ENCODE data around the gene OR4F3.
"Not testable (repeated sequence)": the region's sequence is repeated elsewhere in the genome, so short reads cannot be mapped to it uniquely, and the experiment has no call there.

Gene OR4F3
- 0 reads per million in 4 donors for total RNA-seq

GRCh38 chr5:181366968-181367367, at the start of gene OR4F3:
TSS of gene OR4F3 (plus strand) at chr5:181367268.
- not testable (repeated sequence) for DNase-seq

Data from T-helper 1 cell (primary cell).